HEK293 (cell line): ENCODE data around the gene TP63.

Experiments
- ATF2 ChIP-seq: fragments of 450-650 bp; formaldehyde crosslinking; IDR thresholded peaks from 2 replicates; pipeline ENCODE4 v1.5.1; 2016; ENCODE audit warnings: missing biosample characterization, missing genetic modification characterization, low read depth
- ZNF133 ChIP-seq: fragments of 450-650 bp; formaldehyde crosslinking; IDR thresholded peaks from 2 replicates; pipeline ENCODE4 v1.5.1; 2016; ENCODE audit warnings: missing biosample characterization, missing genetic modification characterization
- ZNF175 ChIP-seq: fragments of 450-650 bp; formaldehyde crosslinking; IDR thresholded peaks from 2 replicates; pipeline ENCODE4 v1.5.1; 2016; ENCODE audit warnings: missing biosample characterization, missing genetic modification characterization
- ZNF274 ChIP-seq, 2 experiments: fragments of 200-500 bp in 1 of 2; fragments of 450-650 bp in 1 of 2; sonication (Bioruptor generic) in 1 of 2; formaldehyde crosslinking in 1 of 2; IDR thresholded peaks; 2 replicates each; pipeline versions ENCODE4 v1.5.1 to v1.6.1; 2014 to 2016; ENCODE audit warnings: borderline replicate concordance in 1 of 2, inconsistent platforms in 1 of 2, low read length in 1 of 2, missing biosample characterization in 1 of 2, missing genetic modification characterization in 1 of 2
- TF ChIP-seq, protein P1 (sequence below): fragments of 450-650 bp; formaldehyde crosslinking; IDR thresholded peaks from 2 replicates; pipeline ENCODE4 v1.5.1; 2017; ENCODE audit warnings: missing biosample characterization, missing genetic modification characterization

GRCh38 chr3:189652042-189652441 is 20.9 kb downstream of the TP63 start:
- TF ChIP-seq ZNF274 (IDR thresholded peaks at IDR 0.05; ENCODE audit: low read length) (no peak), ZNF274 (tag by site-specific recombination; IDR thresholded peaks at IDR 0.05; ENCODE audit: borderline replicate concordance) (no peak), ZNF133 (tag by site-specific recombination) (no peak), ATF2 (no peak), ZNF175 (tag by site-specific recombination) (no peak)
- TF ChIP-seq, protein P1, sequence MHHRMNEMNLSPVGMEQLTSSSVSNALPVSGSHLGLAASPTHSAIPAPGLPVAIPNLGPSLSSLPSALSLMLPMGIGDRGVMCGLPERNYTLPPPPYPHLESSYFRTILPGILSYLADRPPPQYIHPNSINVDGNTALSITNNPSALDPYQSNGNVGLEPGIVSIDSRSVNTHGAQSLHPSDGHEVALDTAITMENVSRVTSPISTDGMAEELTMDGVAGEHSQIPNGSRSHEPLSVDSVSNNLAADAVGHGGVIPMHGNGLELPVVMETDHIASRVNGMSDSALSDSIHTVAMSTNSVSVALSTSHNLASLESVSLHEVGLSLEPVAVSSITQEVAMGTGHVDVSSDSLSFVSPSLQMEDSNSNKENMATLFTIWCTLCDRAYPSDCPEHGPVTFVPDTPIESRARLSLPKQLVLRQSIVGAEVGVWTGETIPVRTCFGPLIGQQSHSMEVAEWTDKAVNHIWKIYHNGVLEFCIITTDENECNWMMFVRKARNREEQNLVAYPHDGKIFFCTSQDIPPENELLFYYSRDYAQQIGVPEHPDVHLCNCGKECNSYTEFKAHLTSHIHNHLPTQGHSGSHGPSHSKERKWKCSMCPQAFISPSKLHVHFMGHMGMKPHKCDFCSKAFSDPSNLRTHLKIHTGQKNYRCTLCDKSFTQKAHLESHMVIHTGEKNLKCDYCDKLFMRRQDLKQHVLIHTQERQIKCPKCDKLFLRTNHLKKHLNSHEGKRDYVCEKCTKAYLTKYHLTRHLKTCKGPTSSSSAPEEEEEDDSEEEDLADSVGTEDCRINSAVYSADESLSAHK (tag by site-specific recombination), result no peak
